Ascending aorta (tissue), 2 donors: ENCODE measurements around the gene KCTD20. TPM values are rescaled to one million over a fixed set of nuclear protein-coding genes. Genes with fewer than 3 reads are reported as not detected.
A peak's percentile ranks its signal among the peaks of the same experiment; 100 is the strongest.

ENCODE experiments used
- DNase-seq, 2 donors: peaks; one replicate each; pipeline ENCODE4 v3.0.0-alpha.2; 2019; ENCODE audit warnings: low spot score in 2 of 2
- H3K27ac ChIP-seq, 2 donors: fragments of 200-600 bp; sonication (generic); one replicate each; pipeline ENCODE4 v1.5.1; 2016 to 2017; ENCODE audit warnings: mild to moderate bottlenecking in 1 of 2
- H3K27me3 ChIP-seq: fragments of 200-600 bp; sonication (generic); one replicate; pipeline ENCODE4 v1.5.1; 2017
- H3K36me3 ChIP-seq, 2 donors: fragments of 200-600 bp; sonication (generic); one replicate each; pipeline ENCODE4 v1.5.1; 2016
- H3K4me1 ChIP-seq, 2 donors: fragments of 200-600 bp; sonication (generic); one replicate each; pipeline ENCODE4 v1.5.1; 2016 to 2017; ENCODE audit warnings: mild to moderate bottlenecking in 1 of 2
- H3K4me3 ChIP-seq, 2 donors: fragments of 200-600 bp; sonication (generic); one replicate each; pipeline ENCODE4 v1.5.1; 2016 to 2017; ENCODE audit warnings: mild to moderate bottlenecking in 1 of 2
- H3K9me3 ChIP-seq, 2 donors: fragments of 200-600 bp; sonication (generic); one replicate each; pipeline ENCODE4 v1.5.1; 2016
- CTCF ChIP-seq, 3 experiments: fragments of 200-600 bp in 2 of 3; fragments of 450-650 bp in 1 of 3; sonication (generic) in 2 of 3; IDR thresholded peaks; one replicate each; pipeline ENCODE4 v1.5.1; 2016 to 2019; ENCODE audit warnings: antibody characterized with exemption in 3 of 3, mild to moderate bottlenecking in 1 of 3, moderate library complexity in 1 of 3
- intact Hi-C: fragments of 100-400 bp; cut with DNase I; formaldehyde crosslinking; loops from one replicate; pipeline ENCODE4 v1.15.1; 2023
- total RNA-seq: library from RNA; depleted of rRNA; stranded (reverse); fragments of >200 nt; gene quantifications from one replicate; pipeline ENCODE4 v1.1.0, GENCODE V29; 2016

KCTD20 gene
- total RNA-seq, 1 donor from 2014 or later, result 71.5 TPM

- peak; percentile 55 to 78 (median 60) for TF ChIP-seq CTCF (IDR thresholded peaks at IDR 0.05)
- Histone ChIP-seq H3K27me3 (no peaks in the 10 kb centered on the region), H3K4me1 (peaks cover 3 to 4% of the 10 kb centered on the region in 2 donors), H3K9me3 (no peaks in the 10 kb centered on the region), H3K27ac (peak overlapping the region; percentile 80 to 87), H3K4me3 (peak overlapping the region; percentile 51 to 75), H3K36me3 (no peaks in the 10 kb centered on the region)
- peak; percentile 93 to 99 for DNase-seq
- intact Hi-C loops, result loop anchor here (1.0 to 2.0 kb wide), 4 partner anchors 20 to 171 kb away; partner anchors contain the start of genes ETV7, SRSF3 and STK38
Measured at GRCh38 chr6:36423101-36423824, 19.5 kb upstream of the KCTD20 start.

- no peak overlapping the region for H3K27ac ChIP-seq
- H3K4me3 ChIP-seq, result no peak overlapping the region
- peaks cover 3 to 4% of the 10 kb centered on the region in 2 donors for H3K4me1 ChIP-seq
- DNase-seq, result no peak
- TF ChIP-seq CTCF (IDR thresholded peaks at IDR 0.05), result no peak
- no peaks in the 10 kb centered on the region for H3K27me3 ChIP-seq
- intact Hi-C loops, result no loop called here
- no peaks in the 10 kb centered on the region for H3K36me3 ChIP-seq
- no peaks in the 10 kb centered on the region for H3K9me3 ChIP-seq
Measured at GRCh38 chr6:36426622-36427021, 16.2 kb upstream of the KCTD20 start.

GRCh38 chr6:36428911-36429310 lies 13.9 kb upstream of the KCTD20 start:
- H3K27ac ChIP-seq, result no peak overlapping the region
- H3K36me3 ChIP-seq, result no peaks in the 10 kb centered on the region
- no peaks in the 10 kb centered on the region for H3K9me3 ChIP-seq
- no peak overlapping the region for H3K4me3 ChIP-seq
- H3K27me3 ChIP-seq, result no peaks in the 10 kb centered on the region
- intact Hi-C loops, result no loop called here
- no peak for DNase-seq
- H3K4me1 ChIP-seq, result no peaks in the 10 kb centered on the region
- TF ChIP-seq CTCF (IDR thresholded peaks at IDR 0.05), result peak; percentile 19 to 28 (median 25)

- Histone ChIP-seq H3K36me3 (no peaks in the 10 kb centered on the region), H3K27ac (no peak overlapping the region), H3K9me3 (no peaks in the 10 kb centered on the region), H3K27me3 (no peaks in the 10 kb centered on the region), H3K4me3 (no peak overlapping the region), H3K4me1 (no peaks in the 10 kb centered on the region)
- TF ChIP-seq CTCF (IDR thresholded peaks at IDR 0.05), result no peak
- DNase-seq, result no peak
- intact Hi-C loops, result no loop called here
Measured at GRCh38 chr6:36430351-36430750, 12.4 kb upstream of the KCTD20 start.

- TF ChIP-seq CTCF (IDR thresholded peaks at IDR 0.05), result no peak
Measured at GRCh38 chr6:36431197-36431596, 11.6 kb upstream of the KCTD20 start.

More at GRCh38 chr6:36431197-36431596, 11.6 kb upstream of the KCTD20 start:
- Histone ChIP-seq H3K4me1 (no peaks in the 10 kb centered on the region), H3K9me3 (no peaks in the 10 kb centered on the region), H3K27ac (no peak overlapping the region), H3K4me3 (no peak overlapping the region), H3K36me3 (no peaks in the 10 kb centered on the region), H3K27me3 (no peaks in the 10 kb centered on the region)
- intact Hi-C loops, result no loop called here
- no peak for DNase-seq
